Ectodermal cell (in vitro differentiated cells): ENCODE results near the gene PC.

Experiments used
- H3K27ac ChIP-seq: 2 replicates; pipeline ENCODE4 v1.7.0; 2013; ENCODE audit warnings: mild to moderate bottlenecking, low read depth, low read length; ENCODE audit not compliant: insufficient read depth, poor library complexity, severe bottlenecking
- H3K27me3 ChIP-seq: 2 replicates; pipeline ENCODE4 v1.7.0; 2013; ENCODE audit warnings: mild to moderate bottlenecking, low read length; ENCODE audit not compliant: insufficient read depth, control insufficient read depth, poor library complexity, severe bottlenecking
- H3K36me3 ChIP-seq: one replicate; pipeline ENCODE4 v1.7.0; 2013; ENCODE audit warnings: low read length; ENCODE audit not compliant: control insufficient read depth, insufficient read depth
- H3K4me1 ChIP-seq: one replicate; pipeline ENCODE4 v1.7.0; 2013; ENCODE audit warnings: low read length; ENCODE audit not compliant: control insufficient read depth, insufficient read depth
- H3K4me3 ChIP-seq: 2 replicates; pipeline ENCODE4 v1.7.0; 2013; ENCODE audit warnings: low read depth, low read length, control low read depth; ENCODE audit not compliant: insufficient read depth
- H3K9me3 ChIP-seq: 2 replicates; pipeline ENCODE4 v1.7.0; 2013; ENCODE audit warnings: mild to moderate bottlenecking, low read length, moderate library complexity; ENCODE audit not compliant: control insufficient read depth
- WGBS, 2 experiments: methylation state at CpG; one replicate each; pipeline ENCODE4 v1.1.7; 2013; ENCODE audit warnings: missing lambda C conversion rate in 2 of 2; 5-methylcytosine and 5-hydroxymethylcytosine counted together

PC gene

DNA sequence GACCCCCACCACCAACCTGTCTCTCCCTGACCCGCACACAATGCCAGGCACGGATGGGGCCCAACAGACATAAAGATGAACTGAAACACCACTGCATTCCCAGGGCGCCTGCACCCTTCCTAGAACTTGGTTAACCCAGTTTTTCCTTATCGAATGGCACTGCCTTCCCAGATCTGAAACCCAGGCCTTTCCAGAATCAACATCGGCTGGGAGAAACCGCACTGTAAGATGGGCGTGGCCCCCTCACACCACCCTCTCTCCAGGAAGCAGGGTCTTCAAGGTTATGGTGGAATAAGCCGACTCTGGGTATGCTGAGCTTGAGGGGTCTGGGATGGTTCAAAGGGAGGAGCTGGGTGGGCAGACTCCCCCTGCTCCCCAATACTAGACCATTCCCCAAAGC lies 78.2 kb downstream of the PC start:
- no peak overlapping the region for H3K27ac ChIP-seq
- peaks cover 32% of the 10 kb centered on the region for H3K4me1 ChIP-seq
- no peaks in the 10 kb centered on the region for H3K36me3 ChIP-seq
- no peak overlapping the region for H3K4me3 ChIP-seq
- no peaks in the 10 kb centered on the region for H3K9me3 ChIP-seq
- WGBS, 2 experiments = 94 to 96% methylated on average over 8 of the region's 8 CpGs
- no peaks in the 10 kb centered on the region for H3K27me3 ChIP-seq

DNA sequence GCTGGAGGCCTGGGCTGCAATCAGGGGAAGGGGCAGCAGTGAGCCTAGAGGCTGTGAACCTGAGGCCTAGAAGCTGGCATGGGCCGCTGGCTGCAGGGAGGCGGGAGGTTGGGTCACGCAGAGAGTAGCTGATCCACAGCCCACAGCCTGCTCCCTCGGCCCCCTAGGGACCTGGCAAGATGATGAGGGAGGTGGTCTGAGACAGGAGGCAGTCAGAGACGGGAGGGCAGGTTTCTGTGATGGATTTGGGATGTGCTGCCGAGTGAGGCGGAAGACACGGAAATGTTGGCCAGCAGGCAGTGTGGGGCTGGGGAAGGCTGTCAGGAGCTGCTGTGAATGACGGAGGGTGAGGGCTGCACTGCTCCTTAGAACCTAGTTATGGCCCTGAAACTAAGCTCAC lies 78.6 kb downstream of the PC start:
- Histone ChIP-seq H3K27me3 (no peaks in the 10 kb centered on the region), H3K4me1 (peaks cover 32% of the 10 kb centered on the region), H3K36me3 (no peaks in the 10 kb centered on the region), H3K27ac (no peak overlapping the region), H3K9me3 (no peaks in the 10 kb centered on the region), H3K4me3 (no peak overlapping the region)
- 85% methylated on average over 9 of the region's 9 CpGs for whole genome bisulfite sequencing, 2 experiments

DNA sequence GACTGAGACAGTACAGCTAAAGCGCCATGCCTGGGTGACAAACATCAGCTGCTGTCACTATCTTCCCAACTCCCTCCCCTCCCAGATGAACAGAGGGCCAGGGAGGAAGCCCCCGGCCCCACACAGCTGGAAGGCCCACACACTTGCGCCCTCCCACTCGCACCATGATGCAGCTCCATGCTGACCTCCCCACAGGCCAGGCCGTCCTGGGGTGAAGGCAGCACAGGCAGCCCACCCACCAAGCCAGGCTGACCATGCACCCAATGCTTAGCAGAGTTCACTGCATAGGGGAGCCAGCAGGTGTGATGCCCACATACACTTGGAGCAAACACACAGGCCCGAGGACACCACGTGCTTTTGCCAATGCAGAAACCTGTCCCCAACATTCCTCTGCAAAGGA lies 79.2 kb downstream of the PC start:
- Histone ChIP-seq H3K36me3 (no peaks in the 10 kb centered on the region), H3K4me3 (no peak overlapping the region), H3K9me3 (no peaks in the 10 kb centered on the region), H3K4me1 (peaks cover 32% of the 10 kb centered on the region), H3K27me3 (no peaks in the 10 kb centered on the region), H3K27ac (no peak overlapping the region)
- 87 to 91% methylated on average over 7 of the region's 7 CpGs for WGBS, 2 experiments

DNA sequence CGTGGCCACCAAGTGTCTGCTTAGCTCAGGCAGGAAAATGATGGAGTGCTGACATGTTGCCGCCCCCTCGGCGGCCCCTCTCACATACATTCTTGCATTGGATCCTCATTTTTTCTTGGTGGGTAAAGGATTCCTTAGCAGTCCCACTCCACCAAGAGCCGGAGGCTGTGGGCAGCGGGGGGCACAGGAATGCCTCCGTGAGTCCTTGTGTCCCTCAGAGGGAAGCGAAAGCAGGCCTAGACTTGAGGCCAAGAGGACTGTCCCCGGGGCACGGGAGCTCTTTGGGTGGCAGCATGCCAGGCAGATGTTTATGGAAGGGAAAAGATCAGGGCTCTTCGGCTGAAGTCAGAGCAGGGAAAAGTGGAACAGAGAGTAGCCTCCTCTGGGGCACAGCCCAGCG lies 79.7 kb downstream of the PC start:
- Histone ChIP-seq H3K36me3 (no peaks in the 10 kb centered on the region), H3K9me3 (no peaks in the 10 kb centered on the region), H3K4me1 (peaks cover 32% of the 10 kb centered on the region), H3K4me3 (no peak overlapping the region), H3K27ac (no peak overlapping the region), H3K27me3 (no peaks in the 10 kb centered on the region)
- 91 to 94% methylated on average over 12 of the region's 12 CpGs for WGBS, 2 experiments

DNA sequence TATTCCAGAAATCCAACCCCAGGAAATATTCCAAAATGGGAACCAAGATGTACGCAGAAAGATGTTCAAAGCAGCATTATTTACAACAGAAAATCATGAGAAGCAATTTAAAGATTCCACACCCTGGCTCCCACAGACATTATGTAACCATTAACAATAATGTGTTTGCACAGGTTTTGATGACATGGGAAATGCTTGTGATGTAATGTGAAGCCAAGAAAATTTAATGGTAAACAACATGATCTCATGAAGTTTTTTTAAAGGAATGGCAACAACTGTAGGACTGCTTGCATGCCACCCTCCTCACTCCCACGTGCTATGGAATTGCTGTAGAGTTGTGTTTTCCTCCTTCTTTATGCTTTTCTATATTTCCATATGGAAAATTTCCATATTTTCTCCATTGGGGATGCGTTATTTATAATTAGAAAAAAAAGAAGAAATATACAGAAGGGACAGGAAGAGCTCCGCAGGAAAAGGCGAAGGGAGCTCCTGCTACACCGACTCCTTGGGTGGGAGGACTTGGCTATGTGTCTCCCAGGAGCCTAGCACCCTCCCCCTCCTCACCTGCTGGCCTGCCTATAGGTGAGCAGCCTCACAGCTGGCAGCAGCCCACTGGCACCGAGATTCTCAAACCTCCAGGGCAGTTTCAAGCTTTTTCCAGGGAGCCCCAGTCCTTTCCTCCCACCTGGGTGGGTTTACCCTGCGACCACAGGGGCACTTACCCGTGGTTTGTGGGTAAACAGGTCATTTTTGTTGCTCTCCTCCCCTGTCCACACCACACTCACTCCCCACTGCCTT lies 80.4 kb downstream of the PC start:
- peaks cover 29% of the 10 kb centered on the region for H3K4me1 ChIP-seq
- H3K27ac ChIP-seq = no peak overlapping the region
- no peaks in the 10 kb centered on the region for H3K27me3 ChIP-seq
- H3K36me3 ChIP-seq = no peaks in the 10 kb centered on the region
- 92 to 93% methylated on average over 8 to 9 of the region's 9 CpGs for WGBS, 2 experiments
- no peak overlapping the region for H3K4me3 ChIP-seq
- H3K9me3 ChIP-seq = no peaks in the 10 kb centered on the region

DNA sequence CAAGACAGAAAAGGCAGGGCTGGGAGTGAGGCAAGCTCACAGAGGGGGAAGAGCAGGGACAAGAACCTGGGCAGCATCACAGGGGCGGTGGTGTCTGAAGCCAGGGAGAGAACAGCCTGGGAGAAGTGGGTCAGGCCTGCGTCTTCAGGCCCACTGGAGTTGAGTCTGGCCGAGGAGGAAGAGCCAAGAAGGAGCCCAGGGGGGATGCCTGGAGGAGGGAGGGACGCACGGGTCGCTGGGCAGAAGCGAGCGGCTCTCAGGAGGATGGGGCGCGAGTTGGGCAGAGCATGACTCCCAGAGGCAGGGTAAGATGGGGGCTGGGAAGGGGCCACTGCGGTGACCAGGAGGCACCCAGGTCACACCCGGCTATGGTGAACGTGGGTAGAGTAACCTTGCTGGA lies 82.8 kb downstream of the PC start:
- WGBS, 2 experiments = 92 to 93% methylated on average over 13 of the region's 13 CpGs
- Histone ChIP-seq H3K4me1 (peaks cover 15% of the 10 kb centered on the region), H3K9me3 (no peaks in the 10 kb centered on the region)

DNA sequence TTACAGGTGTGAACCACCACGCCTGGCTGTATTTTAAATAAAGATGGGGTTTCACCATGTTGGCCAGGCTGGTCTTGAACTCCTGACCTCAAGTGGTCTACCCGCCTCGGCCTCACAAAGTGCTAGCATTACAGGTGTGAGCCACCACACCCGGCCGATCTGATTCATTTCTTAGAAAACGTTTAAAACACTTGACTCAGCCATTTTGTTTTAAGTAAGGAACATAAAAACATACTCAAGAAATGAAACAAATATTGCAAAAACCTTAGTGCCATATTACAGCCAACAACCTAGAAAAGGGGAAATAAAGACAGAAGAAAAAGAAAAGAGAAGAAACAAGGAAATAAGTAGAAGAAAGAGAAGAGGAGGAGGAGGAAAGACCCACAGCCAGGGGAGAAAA lies 84.0 kb downstream of the PC start:
- H3K36me3 ChIP-seq = no peaks in the 10 kb centered on the region
- no peak overlapping the region for H3K27ac ChIP-seq
- WGBS, 2 experiments = 93 to 97% methylated on average over 6 of the region's 6 CpGs
- no peaks in the 10 kb centered on the region for H3K9me3 ChIP-seq
- no peak overlapping the region for H3K4me3 ChIP-seq
- H3K4me1 ChIP-seq = peaks cover 14% of the 10 kb centered on the region
- H3K27me3 ChIP-seq = no peaks in the 10 kb centered on the region

More for the DNA sequence above, 82.8 kb downstream of the PC start:
- Histone ChIP-seq H3K4me3 (no peak overlapping the region), H3K27ac (no peak overlapping the region), H3K36me3 (no peaks in the 10 kb centered on the region), H3K27me3 (no peaks in the 10 kb centered on the region)

DNA sequence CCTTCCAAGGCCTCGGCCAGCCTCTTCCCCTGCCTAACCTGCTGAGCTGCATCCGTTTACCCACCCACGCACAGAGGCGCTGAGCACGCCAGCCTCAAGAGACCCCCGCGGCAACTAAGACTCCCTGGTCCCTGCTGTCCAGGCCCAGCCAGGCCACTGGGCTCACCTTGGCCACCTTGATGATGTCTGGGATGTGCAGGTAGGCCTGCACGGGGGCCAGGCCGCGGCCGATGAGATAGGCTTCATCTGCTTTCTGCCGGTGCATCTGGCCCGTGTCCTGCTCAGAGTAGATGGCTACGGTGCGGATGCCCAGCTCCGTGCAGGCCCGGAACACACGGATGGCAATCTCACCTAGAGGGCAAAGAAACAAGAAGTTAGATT lies 86.7 kb downstream of the PC start:
- H3K27me3 ChIP-seq = no peaks in the 10 kb centered on the region
- WGBS, 2 experiments = 95 to 96% methylated on average over 18 of the region's 18 CpGs
- peaks cover 13% of the 10 kb centered on the region for H3K4me1 ChIP-seq
- H3K27ac ChIP-seq = no peak overlapping the region
- H3K4me3 ChIP-seq = no peak overlapping the region
- no peaks in the 10 kb centered on the region for H3K36me3 ChIP-seq
- H3K9me3 ChIP-seq = no peaks in the 10 kb centered on the region

DNA sequence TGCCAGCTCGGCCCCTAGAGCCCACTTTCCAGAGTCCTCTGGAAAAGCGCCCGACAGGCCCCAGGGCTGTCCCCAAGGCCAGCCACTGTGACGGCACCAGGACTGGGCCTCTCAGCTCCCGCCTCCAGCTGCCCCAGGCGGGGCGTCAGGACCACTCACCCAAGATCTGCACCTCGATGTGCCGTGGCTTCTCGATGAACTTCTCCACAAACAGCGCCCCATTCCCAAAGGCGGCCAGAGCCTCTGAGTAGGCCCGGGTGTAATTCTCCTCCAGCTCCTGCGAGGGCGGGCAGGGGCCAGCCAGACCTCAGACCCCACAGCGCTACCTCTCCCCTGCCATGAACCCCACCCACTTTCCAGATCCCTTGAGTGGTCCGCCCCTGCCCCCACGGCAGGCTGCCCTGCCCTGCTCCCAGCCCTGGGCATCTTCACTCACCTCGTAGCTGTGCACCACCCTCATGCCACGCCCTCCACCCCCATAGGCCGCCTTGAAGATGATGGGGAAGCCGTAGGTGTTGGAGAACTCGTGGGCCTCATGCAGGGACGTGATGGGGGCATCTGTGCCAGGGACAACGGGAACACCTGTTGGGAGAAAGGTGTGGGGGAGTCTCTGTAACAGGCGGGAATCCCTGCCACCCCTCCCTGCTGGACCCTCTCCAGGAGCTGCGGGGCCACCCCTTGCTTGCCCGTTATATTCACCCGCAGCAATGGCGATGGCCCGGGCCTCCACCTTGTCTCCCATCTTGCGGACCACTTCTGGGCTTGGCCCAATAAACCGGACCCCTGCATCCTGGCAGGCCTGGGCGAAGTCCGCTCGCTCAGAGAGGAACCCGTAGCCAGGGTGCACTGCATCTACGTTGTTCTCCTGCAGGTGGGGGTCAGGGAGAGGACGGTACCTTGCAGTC lies 87.3 kb downstream of the PC start:
- Histone ChIP-seq H3K27me3 (no peaks in the 10 kb centered on the region), H3K27ac (no peak overlapping the region), H3K9me3 (no peaks in the 10 kb centered on the region), H3K4me3 (no peak overlapping the region), H3K4me1 (peaks cover 7% of the 10 kb centered on the region), H3K36me3 (no peaks in the 10 kb centered on the region)
- WGBS, 2 experiments = 95% methylated on average over 39 of the region's 39 CpGs

DNA sequence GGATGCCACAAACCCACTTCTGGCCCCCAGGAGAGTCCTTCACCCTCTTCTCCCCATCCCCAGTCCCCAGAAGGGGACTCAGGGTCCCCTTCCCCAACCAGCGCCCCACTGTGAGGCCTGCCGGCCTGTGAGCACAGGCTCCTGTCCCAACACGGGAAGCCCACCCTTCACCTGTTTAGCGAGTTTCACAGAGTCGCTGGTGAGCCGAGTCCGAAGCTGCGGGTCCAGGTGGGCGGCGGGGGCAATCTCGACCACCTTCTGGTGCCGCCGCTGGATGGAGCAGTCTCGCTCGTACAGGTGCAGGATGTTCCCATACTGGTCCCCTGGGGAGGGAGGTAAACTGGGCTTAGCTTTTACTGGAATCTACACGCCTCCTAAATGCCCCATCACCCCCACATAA lies 88.1 kb downstream of the PC start:
- 94 to 95% methylated on average over 16 of the region's 16 CpGs for WGBS, 2 experiments
- H3K4me3 ChIP-seq = no peak overlapping the region
- H3K4me1 ChIP-seq = peaks cover under 1% of the 10 kb centered on the region
- no peaks in the 10 kb centered on the region for H3K9me3 ChIP-seq
- H3K27me3 ChIP-seq = no peaks in the 10 kb centered on the region
- no peak overlapping the region for H3K27ac ChIP-seq
- H3K36me3 ChIP-seq = no peaks in the 10 kb centered on the region
